Osteoblast (primary cell): ENCODE results near the gene TMEM266. TPM values are rescaled to one million over a fixed set of nuclear protein-coding genes. Genes with fewer than 3 reads are reported as not detected.

Experiments
- DNase-seq: peaks from one replicate; pipeline ENCODE4 v3.0.0; 2011; ENCODE audit warnings: low spot score, mixed read lengths; ENCODE audit not compliant: insufficient read length; ENCODE audit errors: missing footprints
- H2AFZ ChIP-seq: 2 replicates; pipeline ENCODE4 v1.6.0; 2011; ENCODE audit warnings: mild to moderate bottlenecking, low read length
- H3K27ac ChIP-seq: 2 replicates; pipeline ENCODE4 v1.5.1; 2011; ENCODE audit warnings: mild to moderate bottlenecking, low read depth, low read length, moderate library complexity
- H3K27me3 ChIP-seq: 2 replicates; pipeline ENCODE4 v1.6.0; 2012; ENCODE audit warnings: mild to moderate bottlenecking, control low read depth, inconsistent platforms, low read length, moderate library complexity; ENCODE audit not compliant: insufficient read depth
- H3K36me3 ChIP-seq: 2 replicates; pipeline ENCODE4 v1.5.1; 2011; ENCODE audit warnings: mild to moderate bottlenecking, low read length, control low read depth, moderate library complexity; ENCODE audit not compliant: insufficient read depth
- H3K4me1 ChIP-seq: 2 replicates; pipeline ENCODE4 v1.5.1; 2011; ENCODE audit warnings: mild to moderate bottlenecking, low read length, control low read depth, moderate library complexity; ENCODE audit not compliant: insufficient read depth
- H3K4me2 ChIP-seq: 2 replicates; pipeline ENCODE4 v1.6.0; 2011; ENCODE audit warnings: mild to moderate bottlenecking, low read length; ENCODE audit not compliant: insufficient read depth
- H3K4me3 ChIP-seq: fragments of 200-600 bp; sonication (generic); 3 replicates; pipeline ENCODE4 v1.5.1; 2012; ENCODE audit warnings: mild to moderate bottlenecking, low read length, inconsistent platforms; ENCODE audit not compliant: insufficient read depth
- H3K79me2 ChIP-seq: 2 replicates; pipeline ENCODE4 v1.6.0; 2012; ENCODE audit warnings: mild to moderate bottlenecking, low read length, control low read depth, inconsistent platforms; ENCODE audit not compliant: insufficient read depth
- H3K9me3 ChIP-seq: 2 replicates; pipeline ENCODE4 v1.5.1; 2011; ENCODE audit warnings: low read depth, low read length, control low read depth
- H4K20me1 ChIP-seq: 2 replicates; pipeline ENCODE4 v1.6.0; 2012; ENCODE audit warnings: mild to moderate bottlenecking, low read length, control low read depth; ENCODE audit not compliant: insufficient read depth
- CTCF ChIP-seq: IDR thresholded peaks from 2 replicates; pipeline ENCODE4 v1.5.1; 2011; ENCODE audit warnings: mild to moderate bottlenecking, low read depth, low read length, moderate library complexity; ENCODE audit errors: extremely low read depth
- total RNA-seq: library from RNA; depleted of rRNA; stranded (reverse); fragments of >200 nt; gene quantifications from 2 replicates; pipeline ENCODE4 v1.2.3, GENCODE V29; 2012

Gene TMEM266
- total RNA-seq, 1 donor = not detected

- H3K27ac ChIP-seq = no peak overlapping the region
- no peaks in the 10 kb centered on the region for H3K36me3 ChIP-seq
- no peak overlapping the region for H3K4me2 ChIP-seq
- H3K79me2 ChIP-seq = no peaks in the 10 kb centered on the region
- H2AFZ ChIP-seq = no peak overlapping the region
- H3K27me3 ChIP-seq = peaks cover 19% of the 10 kb centered on the region
- no peaks in the 10 kb centered on the region for H4K20me1 ChIP-seq
- peak; percentile 78 for DNase-seq
- TF ChIP-seq CTCF = no peak
- H3K9me3 ChIP-seq = no peaks in the 10 kb centered on the region
- H3K4me1 ChIP-seq = no peaks in the 10 kb centered on the region
- no peak overlapping the region for H3K4me3 ChIP-seq
Measured at GRCh38 chr15:76160426-76161152, 100.8 kb downstream of the TMEM266 start.

GRCh38 chr15:76161153-76162035 lies 101.6 kb downstream of the TMEM266 start:
- Histone ChIP-seq H3K27me3 (peaks cover 19% of the 10 kb centered on the region), H2AFZ (no peak overlapping the region), H3K4me2 (no peak overlapping the region), H4K20me1 (no peaks in the 10 kb centered on the region), H3K36me3 (no peaks in the 10 kb centered on the region), H3K9me3 (no peaks in the 10 kb centered on the region), H3K79me2 (no peaks in the 10 kb centered on the region), H3K27ac (no peak overlapping the region), H3K4me3 (no peak overlapping the region), H3K4me1 (no peaks in the 10 kb centered on the region)
- DNase-seq = peak; percentile 79
- no peak for TF ChIP-seq CTCF

- no peaks in the 10 kb centered on the region for H3K79me2 ChIP-seq
- no peak for TF ChIP-seq CTCF
- H3K36me3 ChIP-seq = no peaks in the 10 kb centered on the region
- H3K4me3 ChIP-seq = no peak overlapping the region
- no peaks in the 10 kb centered on the region for H3K4me1 ChIP-seq
- H3K4me2 ChIP-seq = no peak overlapping the region
- no peak overlapping the region for H2AFZ ChIP-seq
- H3K27me3 ChIP-seq = peaks cover 19% of the 10 kb centered on the region
- no peaks in the 10 kb centered on the region for H4K20me1 ChIP-seq
- H3K27ac ChIP-seq = no peak overlapping the region
- peak; percentile 83 for DNase-seq
- H3K9me3 ChIP-seq = no peaks in the 10 kb centered on the region
Measured at GRCh38 chr15:76162036-76162398, 102.2 kb downstream of the TMEM266 start.
